ENCODE results near the gene KRT23.

The KRT23 gene

GRCh38 chr17:40937384-40937819 is at the start of gene KRT23:
TSS of gene KRT23 (minus strand) at chr17:40937646. CDS start at chr17:40936603, 1,043 bp downstream.
- DNase-seq = no peak
- TF ChIP-seq POLR2A (IDR thresholded peaks at IDR 0.05; ENCODE audit: low read length) (no peak), GATA1 (IDR thresholded peaks at IDR 0.05; ENCODE audit: low read depth, low read length) (no peak)

- no peak for DNase-seq
- TF ChIP-seq POLR2A (IDR thresholded peaks at IDR 0.05; ENCODE audit: low read length) (no peak), GATA1 (IDR thresholded peaks at IDR 0.05; ENCODE audit: low read depth, low read length) (no peak)
Observed at GRCh38 chr17:40986920-40987319, 49.5 kb upstream of the KRT23 start.

- no peak for DNase-seq
- TF ChIP-seq GATA1 (IDR thresholded peaks at IDR 0.05; ENCODE audit: low read depth, low read length) = no peak
- no peak for TF ChIP-seq POLR2A (IDR thresholded peaks at IDR 0.05; ENCODE audit: low read length)
Observed at GRCh38 chr17:40984226-40984625, 46.8 kb upstream of the KRT23 start, which contains the start of gene KRT40. TSS of gene KRT40 (minus strand) at chr17:40984326. CDS start at chr17:40984273, 53 bp downstream.

- DNase-seq = no peak
- no peak for TF ChIP-seq GATA1 (IDR thresholded peaks at IDR 0.05; ENCODE audit: low read depth, low read length)
- TF ChIP-seq POLR2A (IDR thresholded peaks at IDR 0.05; ENCODE audit: low read length) = no peak
Observed at GRCh38 chr17:40981115-40981514, 43.7 kb upstream of the KRT23 start.

- DNase-seq = no peak
- TF ChIP-seq POLR2A (IDR thresholded peaks at IDR 0.05; ENCODE audit: low read length) (no peak), GATA1 (IDR thresholded peaks at IDR 0.05; ENCODE audit: low read depth, low read length) (no peak)
Observed at GRCh38 chr17:40980596-40980995, 43.1 kb upstream of the KRT23 start.

GRCh38 chr17:40980117-40980516 is 42.7 kb upstream of the KRT23 start:
- TF ChIP-seq POLR2A (IDR thresholded peaks at IDR 0.05; ENCODE audit: low read length) (no peak), GATA1 (IDR thresholded peaks at IDR 0.05; ENCODE audit: low read depth, low read length) (no peak)
- DNase-seq = no peak

- TF ChIP-seq GATA1 (IDR thresholded peaks at IDR 0.05; ENCODE audit: low read depth, low read length) (no peak), POLR2A (IDR thresholded peaks at IDR 0.05; ENCODE audit: low read length) (no peak)
- no peak for DNase-seq
Observed at GRCh38 chr17:40978575-40979151, 41.2 kb upstream of the KRT23 start.

- no peak for DNase-seq
- TF ChIP-seq GATA1 (IDR thresholded peaks at IDR 0.05; ENCODE audit: low read depth, low read length) (no peak), POLR2A (IDR thresholded peaks at IDR 0.05; ENCODE audit: low read length) (no peak)
Observed at GRCh38 chr17:40975516-40975915, 38.1 kb upstream of the KRT23 start.

GRCh38 chr17:40974366-40974765 is 36.9 kb upstream of the KRT23 start:
- TF ChIP-seq POLR2A (IDR thresholded peaks at IDR 0.05; ENCODE audit: low read length) = no peak
- TF ChIP-seq GATA1 (IDR thresholded peaks at IDR 0.05; ENCODE audit: low read depth, low read length) = no peak
- DNase-seq = no peak

- DNase-seq = no peak
- TF ChIP-seq GATA1 (IDR thresholded peaks at IDR 0.05; ENCODE audit: low read depth, low read length) (no peak), POLR2A (IDR thresholded peaks at IDR 0.05; ENCODE audit: low read length) (no peak)
Observed at GRCh38 chr17:40967582-40967981, 30.1 kb upstream of the KRT23 start.

- TF ChIP-seq POLR2A (IDR thresholded peaks at IDR 0.05; ENCODE audit: low read length) = no peak
- DNase-seq = no peak
Observed at GRCh38 chr17:40966848-40967247, 29.4 kb upstream of the KRT23 start, which contains the start of gene KRT39. TSS of gene KRT39 (minus strand) at chr17:40966948. CDS start at chr17:40966856, 92 bp downstream.

- peak in 1 of 2 experiments; percentile 20 for DNase-seq
- TF ChIP-seq POLR2A (IDR thresholded peaks at IDR 0.05; ENCODE audit: low read length) (no peak), GATA1 (IDR thresholded peaks at IDR 0.05; ENCODE audit: low read depth, low read length) (no peak)
Observed at GRCh38 chr17:40963838-40964237, 26.4 kb upstream of the KRT23 start.

- TF ChIP-seq GATA1 (IDR thresholded peaks at IDR 0.05; ENCODE audit: low read depth, low read length) = no peak
- no peak for TF ChIP-seq POLR2A (IDR thresholded peaks at IDR 0.05; ENCODE audit: low read length)
- no peak for DNase-seq
Observed at GRCh38 chr17:40962059-40962561, 24.7 kb upstream of the KRT23 start.

- TF ChIP-seq POLR2A (IDR thresholded peaks at IDR 0.05; ENCODE audit: low read length) = no peak
- no peak for TF ChIP-seq GATA1 (IDR thresholded peaks at IDR 0.05; ENCODE audit: low read depth, low read length)
- DNase-seq = no peak
Observed at GRCh38 chr17:40961591-40961990, 24.1 kb upstream of the KRT23 start.

- TF ChIP-seq GATA1 (IDR thresholded peaks at IDR 0.05; ENCODE audit: low read depth, low read length) (no peak), POLR2A (IDR thresholded peaks at IDR 0.05; ENCODE audit: low read length) (no peak)
- DNase-seq = no peak
Observed at GRCh38 chr17:40960144-40960543, 22.7 kb upstream of the KRT23 start.
